Hematopoietic multipotent progenitor cell (in vitro differentiated cells): ENCODE data around the gene IL6R. TPM values are rescaled to one million over a fixed set of nuclear protein-coding genes. Genes with fewer than 3 reads are reported as not detected.

ENCODE experiments used
- DNase-seq, 3 donors: peaks; one replicate each; pipeline ENCODE4 v3.0.0-alpha.2; 2011 to 2015; ENCODE audit warnings: low read depth in 2 of 3, low spot score in 2 of 3
- total RNA-seq: library from RNA; depleted of rRNA; stranded (reverse); fragments of >200 nt; gene quantifications from one replicate; pipeline ENCODE4 v1.2.3, GENCODE V29; 2012

IL6R gene
- total RNA-seq, 1 donor, result 110 TPM

GRCh38 chr1:154502744-154503115, 97.6 kb downstream of the IL6R start:
- DNase-seq, result peak in 1 of 3 donors; percentile 26

- no peak for DNase-seq
Measured at GRCh38 chr1:154503898-154504297, 98.8 kb downstream of the IL6R start.

GRCh38 chr1:154512760-154513159, 107.6 kb downstream of the IL6R start:
- DNase-seq, result no peak

- DNase-seq, result no peak
Measured at GRCh38 chr1:154514066-154514553, 109.0 kb downstream of the IL6R start.

- DNase-seq, result no peak
Measured at GRCh38 chr1:154517661-154518060, 112.5 kb downstream of the IL6R start.

Other genes starting within 250 kb of the IL6R start
- 314 TPM for gene TPM3, start 213.2 kb upstream of the IL6R start, total RNA-seq
- not detected for gene CFAP141, start 199.0 kb upstream of the IL6R start, total RNA-seq
- 83.2 TPM for gene UBAP2L, start 184.4 kb upstream of the IL6R start, total RNA-seq
- 39.0 TPM for gene HAX1, start 132.7 kb upstream of the IL6R start, total RNA-seq
- 0.54 TPM for gene AQP10, start 84.2 kb upstream of the IL6R start, total RNA-seq
- gene ATP8B2, start 79.8 kb upstream of the IL6R start, total RNA-seq, result 154 TPM
- gene TDRD10, start 96.9 kb downstream of the IL6R start, total RNA-seq, result 0.27 TPM
- 0.27 TPM for gene SHE, start 97.1 kb downstream of the IL6R start, total RNA-seq
- 17.0 TPM for gene UBE2Q1, start 153.3 kb downstream of the IL6R start, total RNA-seq
- not detected for gene CHRNB2, start 162.4 kb downstream of the IL6R start, total RNA-seq
- gene ADAR, start 202.8 kb downstream of the IL6R start, total RNA-seq, result 118 TPM